VCaP (cell line): ENCODE measurements around the gene SIK2.
"Not testable (repeated sequence)": the region's sequence is repeated elsewhere in the genome, so short reads cannot be mapped to it uniquely, and the experiment has no call there.

Experiments used
- H3K27ac ChIP-seq: fragments of 450-650 bp; 2 replicates; pipeline ENCODE4 v1.5.1; 2017
- TF ChIP-seq, protein P1 (sequence below): fragments of 450-650 bp; conservative IDR thresholded peaks from 2 replicates; pipeline ENCODE4 v1.5.1; 2017; ENCODE audit warnings: mild to moderate bottlenecking, moderate library complexity

SIK2 gene

GRCh38 chr11:111702623-111703022 is 100.4 kb downstream of the SIK2 start:
- H3K27ac ChIP-seq: no peak overlapping the region
- TF ChIP-seq, protein P1, sequence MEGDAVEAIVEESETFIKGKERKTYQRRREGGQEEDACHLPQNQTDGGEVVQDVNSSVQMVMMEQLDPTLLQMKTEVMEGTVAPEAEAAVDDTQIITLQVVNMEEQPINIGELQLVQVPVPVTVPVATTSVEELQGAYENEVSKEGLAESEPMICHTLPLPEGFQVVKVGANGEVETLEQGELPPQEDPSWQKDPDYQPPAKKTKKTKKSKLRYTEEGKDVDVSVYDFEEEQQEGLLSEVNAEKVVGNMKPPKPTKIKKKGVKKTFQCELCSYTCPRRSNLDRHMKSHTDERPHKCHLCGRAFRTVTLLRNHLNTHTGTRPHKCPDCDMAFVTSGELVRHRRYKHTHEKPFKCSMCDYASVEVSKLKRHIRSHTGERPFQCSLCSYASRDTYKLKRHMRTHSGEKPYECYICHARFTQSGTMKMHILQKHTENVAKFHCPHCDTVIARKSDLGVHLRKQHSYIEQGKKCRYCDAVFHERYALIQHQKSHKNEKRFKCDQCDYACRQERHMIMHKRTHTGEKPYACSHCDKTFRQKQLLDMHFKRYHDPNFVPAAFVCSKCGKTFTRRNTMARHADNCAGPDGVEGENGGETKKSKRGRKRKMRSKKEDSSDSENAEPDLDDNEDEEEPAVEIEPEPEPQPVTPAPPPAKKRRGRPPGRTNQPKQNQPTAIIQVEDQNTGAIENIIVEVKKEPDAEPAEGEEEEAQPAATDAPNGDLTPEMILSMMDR: no peak

- peak overlapping the region; percentile 41 for H3K27ac ChIP-seq
- TF ChIP-seq, protein P1: no peak
Observed at GRCh38 chr11:111703576-111703975, 101.3 kb downstream of the SIK2 start.

GRCh38 chr11:111707039-111707690 is 104.9 kb downstream of the SIK2 start:
- TF ChIP-seq, protein P1: no peak
- no peak overlapping the region for H3K27ac ChIP-seq

- TF ChIP-seq, protein P1: no peak
Observed at GRCh38 chr11:111707691-111708067, 105.4 kb downstream of the SIK2 start.

GRCh38 chr11:111714522-111714921 is 112.3 kb downstream of the SIK2 start:
- no peak overlapping the region for H3K27ac ChIP-seq
- TF ChIP-seq, protein P1: no peak

More at GRCh38 chr11:111707691-111708067, 105.4 kb downstream of the SIK2 start:
- no peak overlapping the region for H3K27ac ChIP-seq

DNA sequence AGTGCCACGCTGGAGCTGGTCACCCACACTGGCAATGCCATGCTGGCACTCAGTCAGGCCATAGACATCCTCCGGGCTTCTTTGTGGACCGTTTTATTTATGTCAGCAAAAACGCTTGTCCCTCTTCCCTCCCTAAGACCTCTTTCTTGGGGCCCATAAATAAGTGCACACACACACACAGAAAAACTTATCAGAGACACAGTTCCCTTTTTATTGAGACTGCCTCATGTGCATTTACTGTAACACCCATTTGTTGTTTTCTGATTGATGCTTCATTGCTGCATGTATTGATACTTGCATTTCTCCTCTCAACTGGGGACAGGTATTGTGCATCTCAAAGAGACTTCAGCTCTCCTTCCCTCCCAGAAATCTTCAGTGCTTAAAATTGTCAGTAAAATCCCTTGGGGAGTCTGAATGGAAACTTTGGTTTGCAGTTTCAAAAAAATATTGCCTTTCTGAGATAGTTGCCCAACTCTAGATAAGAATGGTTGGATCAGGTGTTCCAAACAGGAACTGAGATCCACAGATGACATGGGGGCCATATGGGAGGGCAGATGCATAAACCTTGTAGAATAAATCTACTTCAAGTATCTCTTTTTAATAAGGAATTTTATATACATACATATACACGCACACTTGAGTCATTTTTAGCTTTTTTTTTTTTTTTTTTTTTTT is 113.0 kb downstream of the SIK2 start:
- H3K27ac ChIP-seq: no peak overlapping the region

DNA sequence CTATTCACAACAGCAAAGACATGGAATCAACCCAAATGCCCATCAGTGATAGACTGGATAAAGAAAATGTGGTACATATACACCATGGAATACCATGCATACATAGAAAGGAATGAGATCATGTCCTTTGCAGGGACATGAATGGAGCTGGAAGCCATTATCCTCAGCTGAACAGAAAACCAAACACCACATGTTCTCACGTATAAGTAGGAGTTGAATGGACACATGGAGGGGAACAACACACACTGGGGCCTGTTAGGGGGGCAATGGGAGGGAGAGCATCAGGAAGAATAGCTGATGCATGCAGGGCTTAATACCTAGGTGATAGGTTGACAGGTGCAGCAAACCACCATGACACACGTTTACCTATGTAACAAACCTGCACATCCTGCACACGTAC is 115.4 kb downstream of the SIK2 start:
- H3K27ac ChIP-seq: not testable (repeated sequence)

More for the DNA sequence above, 113.0 kb downstream of the SIK2 start:
- TF ChIP-seq, protein P1: no peak

DNA sequence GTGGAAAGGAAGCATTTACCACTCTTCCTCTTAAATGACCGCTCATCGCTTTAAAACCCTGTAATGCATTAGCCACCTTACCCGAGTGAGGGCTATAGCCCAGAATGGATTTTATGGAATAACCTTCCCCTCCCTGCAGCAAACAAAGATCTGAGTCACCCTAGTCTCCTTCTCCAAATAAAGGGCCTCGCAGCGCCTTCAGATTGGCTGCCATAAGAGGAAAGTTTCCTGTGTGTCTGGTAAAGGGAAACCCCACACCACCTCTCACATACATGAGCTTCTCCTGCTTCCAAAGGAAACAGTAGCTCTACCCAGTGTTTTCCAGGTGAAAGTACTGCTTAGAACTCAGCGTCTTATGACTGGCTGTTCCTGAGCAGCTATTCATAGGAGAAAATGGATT is 116.2 kb downstream of the SIK2 start:
- no peak overlapping the region for H3K27ac ChIP-seq
- TF ChIP-seq, protein P1: no peak
